IMR-90 (cell line): ENCODE data around the gene GMNN. TPM values are rescaled to one million over a fixed set of nuclear protein-coding genes. Genes with fewer than 3 reads are reported as not detected.

Experiments used
- ATAC-seq: fragments of 200-7000 bp; cut with Tn5 transposase; 2 replicates; pipeline ENCODE4 v1.9.1; 2020; ENCODE audit warnings: low read depth, mild to moderate bottlenecking, moderate library complexity
- BruUV-seq: library from RNA; stranded (reverse); fragments of 400-500 nt; replicated peaks from 2 replicates; lab custom pipeline; 2021; lab: Mats Ljungman, UMichigan
- CTCF ChIA-PET: fragments of 300-600 bp; formaldehyde crosslinking; extraction: SDS; loops from one replicate; lab custom pipeline; 2021; ENCODE audit warnings: antibody characterized with exemption; lab: Yijun Ruan, JAX
- POLR2A ChIA-PET: fragments of 300-600 bp; sonication (Branson Sonifier 250); formaldehyde crosslinking; loops from one replicate; lab custom pipeline; 2022; ENCODE audit warnings: antibody characterized with exemption; ENCODE audit not compliant: unreplicated experiment; lab: Charles Lee
- DNase-seq: peaks from one replicate; pipeline ENCODE4 v3.0.0; 2013
- H2AFZ ChIP-seq: replicated peaks from 2 replicates; pipeline ENCODE3; 2013; ENCODE audit warnings: low read length, mild to moderate bottlenecking; ENCODE audit not compliant: poor library complexity
- H2AK5ac ChIP-seq: 2 replicates; pipeline ENCODE4 v1.6.1; 2013; ENCODE audit warnings: low read depth, low read length, inconsistent platforms
- H2AK9ac ChIP-seq: replicated peaks from 2 replicates; pipeline ENCODE3; 2013; ENCODE audit warnings: mild to moderate bottlenecking, low read depth, low read length, moderate library complexity; ENCODE audit not compliant: poor library complexity
- H2BK120ac ChIP-seq: 2 replicates; pipeline ENCODE4 v1.6.1; 2013; ENCODE audit warnings: low read depth, low read length, inconsistent platforms
- H2BK15ac ChIP-seq: 3 replicates; pipeline ENCODE4 v1.6.1; 2013; ENCODE audit warnings: low read depth, low read length, inconsistent platforms
- H2BK20ac ChIP-seq: 2 replicates; pipeline ENCODE4 v1.6.1; 2013; ENCODE audit warnings: low read depth, mild to moderate bottlenecking, inconsistent platforms, low read length, moderate library complexity
- H2BK5ac ChIP-seq: 2 replicates; pipeline ENCODE4 v1.6.1; 2013; ENCODE audit warnings: mild to moderate bottlenecking, low read depth, low read length, inconsistent platforms; ENCODE audit not compliant: poor library complexity, severe bottlenecking
- H3K14ac ChIP-seq: replicated peaks from 2 replicates; pipeline ENCODE4 v1.6.1; 2013; ENCODE audit warnings: low read depth, low read length, inconsistent platforms
- H3K18ac ChIP-seq: 2 replicates; pipeline ENCODE4 v1.6.1; 2013; ENCODE audit warnings: low read depth, low read length, control low read depth
- H3K23ac ChIP-seq: 2 replicates; pipeline ENCODE4 v1.6.1; 2013; ENCODE audit warnings: low read depth, low read length, inconsistent platforms
- H3K27ac ChIP-seq: 2 replicates; pipeline ENCODE4 v1.5.1; 2013; ENCODE audit warnings: mild to moderate bottlenecking, control low read depth, low read length; ENCODE audit not compliant: insufficient read depth
- H3K27me3 ChIP-seq: 2 replicates; pipeline ENCODE4 v1.6.1; 2013; ENCODE audit warnings: low read length; ENCODE audit not compliant: control insufficient read depth, insufficient read depth
- H3K36me3 ChIP-seq: 2 replicates; pipeline ENCODE4 v1.6.1; 2013; ENCODE audit warnings: low read length, mixed read lengths; ENCODE audit not compliant: control insufficient read depth, insufficient read depth
- H3K4ac ChIP-seq: 2 replicates; pipeline ENCODE4 v1.6.1; 2013; ENCODE audit warnings: low read depth, low read length, inconsistent platforms
- H3K4me1 ChIP-seq: 2 replicates; pipeline ENCODE4 v1.6.1; 2013; ENCODE audit warnings: low read length, mixed read lengths; ENCODE audit not compliant: control insufficient read depth, insufficient read depth
- H3K4me2 ChIP-seq: 2 replicates; pipeline ENCODE4 v1.6.1; 2013; ENCODE audit warnings: low read depth, mild to moderate bottlenecking, control low read depth, low read length, moderate library complexity
- H3K4me3 ChIP-seq: 2 replicates; pipeline ENCODE4 v1.5.1; 2013; ENCODE audit warnings: low read depth, mild to moderate bottlenecking, control low read depth, low read length, moderate library complexity; ENCODE audit not compliant: insufficient read depth
- H3K56ac ChIP-seq: 2 replicates; pipeline ENCODE4 v1.6.1; 2013; ENCODE audit warnings: low read length, inconsistent platforms; ENCODE audit not compliant: insufficient read depth; ENCODE audit errors: extremely low read depth
- H3K79me1 ChIP-seq, 2 experiments: 2 replicates each; pipeline ENCODE4 v1.6.1; 2013; ENCODE audit warnings: low read length in 2 of 2, inconsistent platforms in 1 of 2, low read depth in 1 of 2
- H3K9ac ChIP-seq: 2 replicates; pipeline ENCODE4 v1.6.1; 2013; ENCODE audit warnings: low read depth, low read length, control low read depth
- H3K9me1 ChIP-seq: 2 replicates; pipeline ENCODE4 v1.6.1; 2013; ENCODE audit warnings: low read length, inconsistent platforms; ENCODE audit not compliant: insufficient read depth
- H3K9me3 ChIP-seq: 2 replicates; pipeline ENCODE4 v1.6.1; 2013; ENCODE audit warnings: low read length; ENCODE audit not compliant: control insufficient read depth, insufficient read depth
- H4K20me1 ChIP-seq: 2 replicates; pipeline ENCODE4 v1.6.1; 2013; ENCODE audit warnings: low read length, inconsistent platforms; ENCODE audit not compliant: insufficient read depth
- H4K5ac ChIP-seq: 2 replicates; pipeline ENCODE4 v1.6.1; 2013; ENCODE audit warnings: mild to moderate bottlenecking, low read depth, low read length, control low read depth
- H4K8ac ChIP-seq, 2 experiments: 2 replicates each; pipeline ENCODE4 v1.6.1; 2013; ENCODE audit warnings: low read depth in 2 of 2, low read length in 2 of 2, control low read depth in 1 of 2, inconsistent platforms in 1 of 2
- H4K91ac ChIP-seq: 2 replicates; pipeline ENCODE4 v1.6.1; 2013; ENCODE audit warnings: low read depth, low read length, inconsistent platforms; ENCODE audit not compliant: insufficient read depth
- MAFK ChIP-seq: IDR thresholded peaks from 2 replicates; pipeline ENCODE4 v1.6.1; 2012; ENCODE audit warnings: low read depth, low read length, improper control_type of control experiment
- SMC3 ChIP-seq: fragments of 150-350 bp; IDR thresholded peaks from 2 replicates; pipeline ENCODE4 v1.6.1; 2016; ENCODE audit warnings: low read depth, mild to moderate bottlenecking, antibody characterized with exemption, low read length, moderate library complexity
- WGBS, 2 experiments: methylation state at CpG; one replicate each; pipeline versions ENCODE4 v1.1.5 to v1.1.7; 2013; ENCODE audit warnings: missing lambda C conversion rate in 2 of 2; ENCODE audit not compliant: insufficient read length in 1 of 2; ENCODE audit errors: extremely low coverage in 2 of 2; 5-methylcytosine and 5-hydroxymethylcytosine counted together
- dilution Hi-C: fragments of 300-500 bp; cut with HindIII; formaldehyde crosslinking; loops from one replicate; pipeline ENCODE4 v1.14.3; 2018; ENCODE audit warnings: low sequenced_read_pairs; ENCODE audit not compliant: unreplicated experiment
- in situ Hi-C: fragments of 300-500 bp; cut with MboI; formaldehyde crosslinking; loops from 3 replicates; pipeline ENCODE4 v1.14.3; 2019; ENCODE audit warnings: low sequenced_read_pairs, inconsistent platforms, mixed read lengths
- intact Hi-C: fragments of 100-400 bp; cut with micrococcal nuclease; formaldehyde crosslinking; loops from 2 replicates; pipeline ENCODE4 v1.10.0; 2022
- polyA plus RNA-seq, 3 experiments: library from polyadenylated mRNA; depleted of rRNA; stranded (reverse); fragments of >200 nt; gene quantifications; 2 replicates each; pipeline ENCODE4 v1.2.3, GENCODE V29; 2012; ENCODE audit warnings: low replicate concordance in 1 of 3
- total RNA-seq: library from RNA; depleted of rRNA; stranded (reverse); fragments of >200 nt; gene quantifications from 2 replicates; pipeline ENCODE4 v1.2.3, GENCODE V29; 2012

GMNN gene
- total and polyA plus RNA-seq, 2 of the 4 experiments (the other 2 are of a cell fraction) = 19.7 to 22.2 TPM

- no peaks in the 10 kb centered on the region for H4K20me1 ChIP-seq
- H3K4me2 ChIP-seq = no peak overlapping the region
- WGBS, 2 experiments = no CpG with 5 or more reads among the region's 6 CpGs
- no peak overlapping the region for H3K9ac ChIP-seq
- no peak overlapping the region for H2BK120ac ChIP-seq
- no peak overlapping the region for H3K14ac ChIP-seq
- no peak overlapping the region for H3K4me3 ChIP-seq
- ChIA-PET CTCF (interaction anchor here (1.2 kb wide), 1 partner anchor 9 kb away, joined by 3 read pairs; no protein-coding TSS in a partner anchor), POLR2A (interaction anchor here (0.6 kb wide), 1 partner anchor 254 kb away, joined by 16 read pairs; no protein-coding TSS in a partner anchor)
- DNase-seq = no peak
- peaks cover 2% of the 10 kb centered on the region; the same call in 1 of the 2 replicates for H3K4me1 ChIP-seq
- H3K56ac ChIP-seq = no peak overlapping the region
- in situ Hi-C loops (no loop called here), intact Hi-C loops (loop anchor here (5.0 kb wide), 1 partner anchor 36 kb away; no protein-coding TSS in a partner anchor), dilution Hi-C loops (no loop called here)
- no peak overlapping the region for H3K18ac ChIP-seq
- no peak overlapping the region for H2BK5ac ChIP-seq
- no peaks in the 10 kb centered on the region for H3K27me3 ChIP-seq
- ATAC-seq = no peak
- no peaks in the 10 kb centered on the region for H3K9me3 ChIP-seq
- no peak overlapping the region for H4K5ac ChIP-seq
- no TSS peak for BruUV-seq
- no peaks in the 10 kb centered on the region for H3K79me1 ChIP-seq
- H2AK5ac ChIP-seq = no peak overlapping the region
- H2AK9ac ChIP-seq = no peak overlapping the region
- no peak overlapping the region for H3K27ac ChIP-seq
- no peak overlapping the region for H4K8ac ChIP-seq
- no peak overlapping the region for H4K91ac ChIP-seq
- no peak overlapping the region for H2BK15ac ChIP-seq
- no peak overlapping the region for H2BK20ac ChIP-seq
- TF ChIP-seq SMC3 (no peak), MAFK (0 out of 2 replicates have a peak, but pooled peaks have one; percentile 16)
- no peak overlapping the region for H3K23ac ChIP-seq
- no peaks in the 10 kb centered on the region for H3K36me3 ChIP-seq
- H3K4ac ChIP-seq = no peak overlapping the region
- H3K9me1 ChIP-seq = no peaks in the 10 kb centered on the region
- no peak overlapping the region for H2AFZ ChIP-seq
Observed at GRCh38 chr6:24796616-24797290, 22.0 kb downstream of the GMNN start.
